Osteocyte (in vitro differentiated cells): Measurements from ENCODE around the gene SEC24C. TPM values are rescaled to one million over a fixed set of nuclear protein-coding genes. Genes with fewer than 3 reads are reported as not detected.

Experiments
- total RNA-seq: library from RNA; stranded (reverse); gene quantifications from 2 replicates; pipeline ENCODE4 v1.2.1, GENCODE V29; 2021

Gene SEC24C
- total RNA-seq, 1 donor from 2014 or later: 64.2 TPM

Other genes with a start within 250 kb of the SEC24C start
- 65.5 and 65.6 TPM in 2 replicates for gene PPP3CB, start 248.3 kb upstream of the SEC24C start, total RNA-seq
- 9.4 and 11.2 TPM in 2 replicates for gene USP54, start 153.0 kb upstream of the SEC24C start, total RNA-seq
- 0.59 and 0.78 TPM in 2 replicates for gene MYOZ1, start 102.9 kb upstream of the SEC24C start, total RNA-seq
- not detected in 2 replicates for gene SYNPO2L, start 88.3 kb upstream of the SEC24C start, total RNA-seq
- gene AGAP5, start 46.3 kb upstream of the SEC24C start, total RNA-seq: 5.9 and 8.1 TPM in 2 replicates
- 19.9 and 22.3 TPM in 2 replicates for gene CHCHD1, start 37.7 kb downstream of the SEC24C start, total RNA-seq
- gene ZSWIM8, start 41.2 kb downstream of the SEC24C start, total RNA-seq: 164 and 186 TPM in 2 replicates
- 32.2 and 39.1 TPM in 2 replicates for gene NDST2, start 67.2 kb downstream of the SEC24C start, total RNA-seq
- gene CAMK2G, start 130.2 kb downstream of the SEC24C start, total RNA-seq: 37.6 and 38.2 TPM in 2 replicates
- gene PLAU, start 166.8 kb downstream of the SEC24C start, total RNA-seq: 112 and 118 TPM in 2 replicates